ENCODE measurements around the gene SETBP1.

Gene SETBP1

GRCh38 chr18:44921974-44922373, 241.3 kb downstream of the SETBP1 start:
- no peak for DNase-seq (ENCODE audit: extremely low read depth in 1 of 2, low read depth in 1 of 2)

DNA sequence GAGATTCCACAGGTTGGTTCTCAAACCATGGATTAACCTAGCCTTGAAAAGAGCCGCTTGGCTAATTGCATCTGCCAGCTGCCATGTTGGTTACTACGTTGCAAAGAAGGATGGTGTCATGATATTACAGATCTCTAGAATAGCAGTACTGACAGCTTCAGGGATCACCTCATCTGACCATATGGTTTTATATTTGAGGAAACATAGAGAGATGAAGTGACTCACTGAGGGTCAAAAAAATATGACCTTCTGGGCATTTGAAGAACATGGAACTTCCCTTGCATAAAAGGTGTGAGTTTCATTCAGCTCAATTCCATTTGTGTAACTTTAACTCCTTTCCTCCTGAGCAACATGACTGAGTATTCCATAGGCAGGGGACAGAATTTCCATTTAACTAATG, 242.3 kb downstream of the SETBP1 start:
- no peak for DNase-seq (ENCODE audit: extremely low read depth in 1 of 2, low read depth in 1 of 2)

GRCh38 chr18:44924785-44925499, 244.3 kb downstream of the SETBP1 start:
- DNase-seq (ENCODE audit: extremely low read depth in 1 of 2, low read depth in 1 of 2), result no peak

- peak in 1 of 2 donors; percentile 20 for DNase-seq (ENCODE audit: extremely low read depth in 1 of 2, low read depth in 1 of 2)
Measured at GRCh38 chr18:44927127-44927849, 246.6 kb downstream of the SETBP1 start.

GRCh38 chr18:44934901-44935300, 254.2 kb downstream of the SETBP1 start:
- DNase-seq (ENCODE audit: extremely low read depth in 1 of 2, low read depth in 1 of 2), result no peak

DNA sequence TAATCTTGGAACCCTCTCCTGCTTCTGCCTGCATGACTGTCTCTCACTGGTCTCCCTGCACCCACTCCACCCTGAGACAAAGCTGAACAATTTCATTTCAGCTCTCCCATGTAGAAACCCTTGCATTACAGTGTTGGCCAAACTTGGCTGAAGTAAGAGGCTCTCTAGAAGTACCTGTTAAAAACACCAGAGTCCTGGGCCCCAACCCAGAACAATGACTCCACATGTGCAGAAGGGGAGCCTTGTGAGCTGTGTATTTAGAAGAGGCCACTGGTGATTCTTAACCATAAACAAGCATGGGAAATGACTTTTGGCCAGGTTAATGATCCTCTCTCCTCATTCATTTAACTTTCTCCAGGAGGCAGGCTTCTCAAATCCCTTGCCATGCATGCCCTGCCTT, 254.8 kb downstream of the SETBP1 start:
- DNase-seq (ENCODE audit: extremely low read depth in 1 of 2, low read depth in 1 of 2), result no peak

- no peak for DNase-seq (ENCODE audit: extremely low read depth in 1 of 2, low read depth in 1 of 2)
Measured at GRCh38 chr18:44936485-44936884, 255.8 kb downstream of the SETBP1 start.

GRCh38 chr18:44937960-44938719, 257.5 kb downstream of the SETBP1 start:
- no peak for DNase-seq (ENCODE audit: extremely low read depth in 1 of 2, low read depth in 1 of 2)

DNA sequence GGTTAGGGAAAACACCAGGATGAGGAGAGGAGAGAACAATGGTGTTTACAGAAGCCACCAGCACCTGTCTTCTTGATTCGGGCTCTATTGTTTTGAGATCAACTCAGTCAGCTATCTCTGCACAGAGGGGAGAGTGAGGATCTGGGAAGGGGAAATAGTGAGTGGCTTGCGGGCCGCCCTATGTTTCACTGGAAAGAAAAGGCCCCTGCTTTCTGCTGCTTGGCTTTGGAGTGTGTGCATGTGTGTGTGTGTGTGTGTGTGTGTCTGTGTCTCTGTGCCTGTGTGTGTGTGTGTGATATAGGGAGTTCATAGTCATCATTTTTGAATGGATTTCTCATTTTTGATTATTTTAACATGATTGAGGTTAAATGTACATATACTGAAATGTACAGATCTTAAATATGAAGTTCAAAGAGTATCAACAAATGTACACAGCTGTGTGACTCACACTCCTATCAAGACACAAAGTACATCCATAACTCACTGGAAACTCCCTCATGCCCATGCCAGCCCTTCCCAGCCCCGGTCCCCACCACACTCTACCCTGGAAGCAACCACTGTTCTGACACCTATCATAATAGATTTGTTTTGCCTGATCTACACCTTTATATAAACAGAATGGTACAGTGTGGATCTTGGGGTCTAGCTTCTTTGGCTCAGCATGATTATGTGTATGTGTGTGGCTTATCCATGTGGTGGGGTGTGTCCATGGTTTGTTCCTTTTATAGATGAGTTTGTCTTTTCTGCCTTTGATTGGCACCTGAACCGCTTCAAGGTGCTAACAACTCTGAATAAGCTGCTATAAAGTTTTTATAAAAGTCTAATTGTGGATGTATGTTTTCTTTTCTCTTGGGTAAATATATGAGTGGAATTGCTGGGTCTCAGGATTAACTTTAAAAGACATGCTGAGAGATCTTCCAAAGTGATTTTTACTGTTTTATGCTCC, 258.3 kb downstream of the SETBP1 start:
- no peak for DNase-seq (ENCODE audit: extremely low read depth in 1 of 2, low read depth in 1 of 2)

GRCh38 chr18:44941516-44941915, 260.8 kb downstream of the SETBP1 start:
- no peak for DNase-seq (ENCODE audit: extremely low read depth in 1 of 2, low read depth in 1 of 2)

DNA sequence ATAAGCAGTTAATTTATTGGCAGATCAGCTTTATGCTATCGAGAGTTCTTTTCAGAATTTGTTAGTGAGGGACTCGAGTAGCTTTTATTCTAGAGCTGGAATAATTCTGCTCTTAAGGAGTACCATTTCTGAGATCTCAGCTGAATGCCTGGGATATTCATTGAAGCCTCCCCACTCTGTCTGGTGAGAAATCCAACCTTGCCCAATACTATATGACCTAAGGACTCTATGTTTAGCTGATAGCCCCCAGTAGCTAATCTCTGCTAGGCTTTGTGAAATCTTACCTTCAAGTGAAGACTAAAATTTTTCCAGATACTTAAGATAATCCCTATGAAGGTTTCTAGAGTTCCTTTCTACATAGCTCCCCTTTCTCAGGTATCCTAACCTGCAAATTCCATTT, 261.4 kb downstream of the SETBP1 start:
- DNase-seq (ENCODE audit: extremely low read depth in 1 of 2, low read depth in 1 of 2), result no peak

GRCh38 chr18:44943311-44943881, 262.7 kb downstream of the SETBP1 start:
- DNase-seq (ENCODE audit: extremely low read depth in 1 of 2, low read depth in 1 of 2), result no peak

DNA sequence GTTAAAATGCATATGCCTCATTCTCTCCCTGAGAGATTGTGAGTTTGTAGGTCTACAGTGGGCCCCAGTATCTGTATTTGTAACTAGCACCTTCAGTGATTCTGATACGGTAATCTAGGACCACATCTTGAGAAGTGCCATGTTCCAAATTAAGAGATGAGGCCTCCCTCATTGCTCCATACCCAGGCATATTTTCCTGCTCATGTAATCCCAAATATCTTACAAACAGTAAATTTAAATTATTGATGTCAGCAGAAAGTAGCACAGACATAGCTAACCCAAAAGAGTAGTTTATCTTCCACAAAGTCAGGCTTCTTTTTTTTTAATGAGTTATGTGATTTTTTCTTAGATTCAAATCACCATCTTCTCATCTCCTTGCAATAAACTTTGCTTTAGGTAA, 263.8 kb downstream of the SETBP1 start:
- no peak for DNase-seq (ENCODE audit: extremely low read depth in 1 of 2, low read depth in 1 of 2)

GRCh38 chr18:44945888-44946401, 265.3 kb downstream of the SETBP1 start:
- DNase-seq (ENCODE audit: extremely low read depth in 1 of 2, low read depth in 1 of 2), result no peak

DNA sequence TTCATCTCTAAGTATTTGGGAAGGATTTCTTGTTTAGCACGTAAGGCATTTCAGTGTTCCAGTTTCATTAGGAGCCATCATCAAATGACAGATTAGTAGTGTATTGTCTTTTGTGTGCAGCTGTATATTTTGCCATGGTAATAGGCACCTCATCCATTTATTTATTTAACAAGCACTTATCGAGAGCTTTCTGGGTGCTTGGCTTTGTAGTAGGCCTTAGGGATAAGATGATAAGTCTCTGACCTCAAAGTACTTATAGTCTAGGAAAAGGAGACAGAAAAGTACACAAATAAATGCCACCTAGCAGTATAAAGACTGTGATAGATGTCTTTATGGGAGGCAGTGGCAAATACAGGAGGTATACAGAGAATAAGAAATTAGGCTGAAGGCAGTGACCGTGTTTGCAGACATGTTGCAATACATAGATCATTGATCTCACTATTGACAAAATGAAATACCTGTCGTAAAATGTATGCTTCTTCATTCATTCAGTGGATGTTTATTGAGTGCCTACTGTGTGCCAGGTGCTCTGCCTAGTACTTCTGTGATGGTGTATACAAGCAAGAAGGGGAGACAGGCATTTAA, 265.9 kb downstream of the SETBP1 start:
- DNase-seq (ENCODE audit: extremely low read depth in 1 of 2, low read depth in 1 of 2), result no peak

DNA sequence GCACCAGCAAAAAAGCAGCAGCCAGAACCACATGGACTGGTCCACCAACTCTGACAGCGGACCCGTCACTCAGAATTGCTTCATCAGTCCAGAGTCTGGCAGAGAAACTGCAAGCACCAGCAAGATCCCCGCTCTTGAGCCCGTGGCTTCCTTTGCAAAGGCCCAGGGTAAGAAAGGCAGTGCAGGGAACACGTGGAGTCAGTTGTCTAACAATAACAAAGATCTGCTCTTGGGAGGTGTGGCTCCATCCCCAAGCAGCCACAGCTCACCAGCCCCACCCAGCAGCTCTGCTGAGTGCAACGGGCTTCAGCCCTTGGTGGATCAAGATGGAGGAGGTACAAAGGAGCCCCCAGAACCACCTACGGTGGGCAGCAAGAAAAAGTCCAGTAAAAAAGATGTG, 269.3 kb downstream of the SETBP1 start:
- no peak for DNase-seq (ENCODE audit: extremely low read depth in 1 of 2, low read depth in 1 of 2)

DNA sequence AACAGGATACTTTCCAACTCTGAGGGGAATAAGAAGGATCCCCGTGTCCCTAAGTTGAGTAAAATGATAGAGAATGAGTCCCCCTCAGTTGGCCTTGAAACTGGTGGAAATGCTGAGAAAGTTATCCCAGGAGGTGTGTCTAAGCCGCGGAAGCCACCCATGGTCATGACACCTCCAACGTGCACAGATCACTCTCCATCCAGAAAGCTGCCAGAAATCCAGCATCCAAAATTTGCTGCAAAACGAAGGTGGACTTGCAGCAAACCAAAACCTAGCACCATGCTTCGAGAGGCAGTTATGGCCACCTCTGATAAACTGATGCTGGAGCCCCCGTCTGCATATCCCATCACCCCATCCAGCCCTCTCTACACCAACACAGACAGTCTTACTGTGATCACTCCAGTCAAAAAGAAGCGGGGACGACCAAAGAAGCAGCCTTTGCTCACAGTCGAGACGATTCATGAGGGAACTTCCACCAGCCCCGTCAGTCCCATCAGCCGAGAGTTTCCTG, 270.1 kb downstream of the SETBP1 start:
- no peak for DNase-seq (ENCODE audit: extremely low read depth in 1 of 2, low read depth in 1 of 2)

DNA sequence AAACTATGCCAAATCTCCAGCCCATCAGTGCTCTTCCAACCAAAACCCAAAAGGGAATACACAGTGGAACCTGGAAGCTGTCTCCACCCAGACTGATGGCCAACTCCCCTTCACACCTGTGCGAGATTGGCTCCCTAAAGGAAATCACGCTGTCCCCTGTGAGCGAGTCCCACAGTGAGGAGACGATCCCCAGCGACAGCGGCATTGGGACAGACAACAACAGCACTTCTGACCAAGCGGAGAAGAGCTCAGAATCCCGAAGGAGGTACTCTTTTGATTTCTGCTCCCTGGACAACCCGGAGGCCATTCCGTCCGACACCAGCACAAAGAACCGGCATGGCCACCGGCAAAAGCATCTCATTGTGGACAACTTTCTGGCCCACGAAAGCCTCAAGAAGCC, 271.1 kb downstream of the SETBP1 start:
- no peak for DNase-seq (ENCODE audit: extremely low read depth in 1 of 2, low read depth in 1 of 2)

DNA sequence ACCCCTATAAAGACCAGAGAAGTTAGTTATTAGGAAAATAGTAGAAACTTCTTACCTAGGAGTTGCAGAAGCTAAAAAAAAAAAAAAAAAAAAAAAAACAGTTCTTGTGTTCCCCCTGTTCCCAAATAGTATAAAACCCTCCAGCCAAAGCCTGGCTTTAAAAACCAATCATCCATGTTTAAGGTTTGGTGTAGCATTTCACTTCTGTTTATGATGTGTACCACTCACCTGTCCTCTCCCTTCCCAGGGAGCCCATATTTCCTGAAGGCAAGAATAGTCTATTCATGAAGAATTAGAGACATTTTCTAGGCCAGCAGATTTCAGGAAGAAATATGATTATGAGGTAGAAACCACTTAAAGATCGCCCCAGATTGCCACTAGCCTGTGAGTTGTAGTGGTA, 273.6 kb downstream of the SETBP1 start:
- DNase-seq (ENCODE audit: extremely low read depth in 1 of 2, low read depth in 1 of 2), result no peak

DNA sequence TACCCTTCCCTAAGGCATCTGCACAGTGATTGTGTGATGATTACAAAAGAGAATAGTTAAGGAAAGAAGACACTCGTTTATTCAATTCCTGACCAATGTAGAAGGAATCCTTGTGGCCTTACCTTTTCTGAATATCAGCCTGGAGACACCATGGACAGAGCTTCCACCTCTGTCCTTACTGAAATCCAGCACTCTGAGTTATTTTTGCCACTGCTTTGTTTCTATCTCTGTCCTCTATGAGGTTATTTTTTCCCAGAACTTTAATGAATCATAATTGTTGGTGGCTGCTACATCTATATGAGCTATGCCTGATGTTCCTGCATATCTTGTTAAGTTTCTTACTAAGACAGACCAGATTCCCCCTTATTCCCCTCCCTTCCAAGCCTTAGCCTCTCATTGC, 275.1 kb downstream of the SETBP1 start:
- no peak for DNase-seq (ENCODE audit: extremely low read depth in 1 of 2, low read depth in 1 of 2)

Data from stimulated activated CD8-positive, alpha-beta memory T cell treated with anti-CD3 and anti-CD28 coated beads, Interleukin-7, amount 100 ng/mL, for 48 hours (primary cell).